IPS DF 19.7 (cell line): ENCODE data around the gene ADM.
"Not testable (repeated sequence)": the region's sequence is repeated elsewhere in the genome, so short reads cannot be mapped to it uniquely, and the experiment has no call there.

Experiments used
- DNase-seq: peaks from one replicate; pipeline ENCODE4 v3.0.0-alpha.2; 2013; ENCODE audit warnings: low read depth, low spot score

ADM gene, protein sequence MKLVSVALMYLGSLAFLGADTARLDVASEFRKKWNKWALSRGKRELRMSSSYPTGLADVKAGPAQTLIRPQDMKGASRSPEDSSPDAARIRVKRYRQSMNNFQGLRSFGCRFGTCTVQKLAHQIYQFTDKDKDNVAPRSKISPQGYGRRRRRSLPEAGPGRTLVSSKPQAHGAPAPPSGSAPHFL

DNA sequence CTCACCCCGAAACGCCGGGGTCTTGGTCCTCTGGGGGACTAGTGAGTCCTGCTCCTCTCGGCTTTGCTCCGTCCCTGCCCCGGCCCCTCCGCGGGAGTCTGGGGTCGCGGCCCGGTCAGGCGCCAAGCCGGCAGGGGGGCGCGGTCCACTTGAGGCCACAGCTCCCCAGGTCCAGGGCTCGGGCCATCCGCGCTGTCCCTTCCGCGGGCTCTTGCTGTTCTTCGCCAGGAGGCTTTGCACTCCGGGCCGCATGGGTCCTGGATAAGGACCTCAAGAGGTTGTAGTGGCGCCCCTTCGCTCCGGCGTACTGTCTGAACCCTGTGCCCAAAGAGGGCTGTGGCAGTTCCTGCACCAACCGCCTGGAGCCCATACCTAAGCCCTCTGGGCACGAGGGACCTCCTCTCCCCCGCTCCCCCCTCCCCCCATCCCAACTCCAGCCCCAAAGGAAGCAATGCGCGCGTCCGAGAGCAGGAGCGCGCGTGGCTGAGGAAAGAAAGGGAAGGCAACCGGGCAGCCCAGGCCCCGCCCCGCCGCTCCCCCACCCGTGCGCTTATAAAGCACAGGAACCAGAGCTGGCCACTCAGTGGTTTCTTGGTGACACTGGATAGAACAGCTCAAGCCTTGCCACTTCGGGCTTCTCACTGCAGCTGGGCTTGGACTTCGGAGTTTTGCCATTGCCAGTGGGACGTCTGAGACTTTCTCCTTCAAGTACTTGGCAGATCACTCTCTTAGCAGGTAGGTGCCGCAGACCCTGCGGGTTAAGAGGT lies at the start of gene ADM:
Gene ADM, plus strand, starts transcription at position 579 of the 767 bp plus-strand sequence. CDS start 628 bp downstream, outside the sequence.
- no peak for DNase-seq

DNA sequence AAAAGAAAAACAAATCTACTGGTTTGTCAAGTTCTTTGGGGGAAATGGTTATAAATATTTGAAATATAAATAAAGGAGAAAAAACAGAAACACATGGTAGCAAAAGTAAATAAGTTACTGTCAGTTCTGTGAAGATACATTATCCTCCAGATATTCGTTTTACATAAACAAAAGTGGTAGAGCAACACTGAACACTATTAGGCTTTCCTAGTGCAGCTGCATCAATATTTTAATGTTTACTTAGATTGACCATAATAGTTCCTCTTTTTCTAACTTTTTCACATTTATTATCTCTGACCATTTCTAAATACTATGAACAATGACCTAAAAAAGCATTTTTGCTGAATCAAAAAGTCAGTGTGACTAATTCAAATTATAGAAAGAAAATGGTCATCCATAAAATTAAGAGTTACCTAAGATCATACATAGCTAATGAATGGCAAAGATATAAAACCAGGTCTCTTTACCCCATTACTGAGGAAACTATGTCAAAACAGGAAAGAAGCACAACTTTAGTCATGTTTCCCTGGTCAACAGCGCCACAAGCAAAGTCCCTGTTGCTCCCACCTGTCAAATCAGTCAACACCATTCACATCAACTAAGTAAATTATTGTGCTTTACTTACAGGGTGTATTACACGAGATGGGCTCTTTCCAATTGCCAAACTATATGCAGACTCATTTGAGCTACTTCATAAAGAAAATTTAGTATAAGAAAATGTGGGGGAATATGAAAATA lies 49.3 kb upstream of the ADM start:
- no peak for DNase-seq

DNA sequence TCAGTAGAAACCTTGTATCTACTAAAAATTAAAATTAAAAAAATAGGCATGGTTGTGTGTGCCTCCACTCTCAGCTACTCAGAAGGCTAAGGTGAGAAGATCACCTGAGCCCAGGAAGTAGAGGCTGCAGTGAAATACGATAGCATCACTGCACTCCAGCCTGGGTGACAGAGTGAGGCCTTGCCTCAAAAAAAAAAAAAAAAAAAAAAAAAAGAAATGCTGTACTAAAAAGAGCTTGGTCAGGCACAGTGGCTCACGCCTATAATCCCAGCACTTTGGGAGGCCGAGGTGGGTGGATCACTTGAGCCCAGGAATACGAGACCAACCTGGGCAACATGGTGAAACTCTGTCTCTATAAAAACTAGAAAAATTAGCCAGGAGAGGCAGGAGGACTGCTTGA lies 47.4 kb upstream of the ADM start:
- no peak for DNase-seq

DNA sequence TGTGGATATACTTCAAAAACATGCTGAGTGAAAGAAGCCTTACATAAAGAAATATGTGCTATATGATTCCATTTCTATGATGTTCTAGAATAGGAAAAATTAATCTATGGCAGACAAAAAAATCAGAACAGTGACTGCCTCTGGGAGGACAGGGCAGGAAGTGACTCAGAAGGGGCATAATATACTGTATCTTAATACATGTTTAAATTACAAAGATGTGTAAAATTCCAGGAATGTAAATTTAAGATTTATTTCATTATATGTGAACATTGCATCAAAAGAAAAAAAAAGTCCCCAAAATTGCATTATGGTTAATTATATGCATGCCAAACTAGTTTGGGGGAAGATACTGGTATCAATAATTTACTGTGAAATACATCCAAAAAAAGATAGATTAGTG lies 43.1 kb upstream of the ADM start:
- no peak for DNase-seq

DNA sequence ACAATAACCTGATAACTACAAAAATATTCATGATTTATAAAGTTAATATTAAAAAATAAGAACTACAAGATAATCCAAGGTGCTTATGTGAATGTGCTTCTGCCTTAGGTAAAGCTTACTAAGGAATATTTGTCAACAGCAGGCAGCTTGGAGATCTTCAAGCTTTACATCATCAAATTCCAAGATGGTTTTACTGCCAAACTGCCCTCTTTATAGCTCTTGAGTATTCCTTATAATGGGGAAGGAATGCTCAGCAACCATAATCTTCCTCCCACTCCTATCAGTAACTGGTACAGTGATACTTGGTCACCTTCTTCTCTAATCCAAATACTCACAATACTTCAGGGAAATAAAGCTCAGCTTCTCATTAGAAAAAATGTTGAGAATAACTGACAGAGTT lies 40.9 kb upstream of the ADM start:
- DNase-seq, result no peak

DNA sequence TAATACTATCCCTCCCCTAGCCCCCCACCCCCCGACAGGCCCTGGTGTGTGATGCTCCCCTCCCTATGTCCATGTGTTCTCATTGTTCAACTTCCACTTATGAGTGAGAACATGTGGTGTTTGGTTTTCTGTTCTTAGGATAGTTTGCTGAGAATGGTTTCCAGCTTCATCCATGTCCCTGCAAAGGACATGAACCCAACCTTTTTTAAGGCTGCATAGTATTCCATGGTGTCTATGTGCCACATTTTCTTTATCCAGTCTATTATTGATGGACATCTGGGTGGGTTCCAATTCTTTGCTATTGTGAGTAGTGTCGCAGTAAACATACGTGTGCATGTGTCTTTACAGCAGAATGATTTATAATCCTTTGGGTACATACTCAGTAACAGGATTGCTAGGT lies 40.2 kb upstream of the ADM start:
- not testable (repeated sequence) for DNase-seq

DNA sequence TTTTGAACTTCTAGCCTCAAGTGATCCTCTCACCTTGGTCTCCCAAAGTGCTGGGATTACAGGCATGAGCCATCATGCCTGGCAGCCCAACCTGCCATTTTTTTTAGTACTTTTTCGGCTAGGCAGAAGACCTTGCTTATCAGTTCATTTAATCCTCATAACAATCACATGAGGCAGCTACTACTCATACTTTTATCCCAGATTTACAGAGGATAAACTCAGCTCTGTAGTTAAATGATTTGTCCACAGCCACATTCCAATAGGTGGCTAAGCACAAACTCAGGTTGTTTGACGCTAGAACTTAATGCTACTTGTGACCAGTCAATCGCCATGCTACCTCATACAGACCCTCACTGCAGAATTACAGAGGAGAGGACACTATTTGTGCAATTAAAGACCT lies 38.9 kb upstream of the ADM start:
- no peak for DNase-seq

DNA sequence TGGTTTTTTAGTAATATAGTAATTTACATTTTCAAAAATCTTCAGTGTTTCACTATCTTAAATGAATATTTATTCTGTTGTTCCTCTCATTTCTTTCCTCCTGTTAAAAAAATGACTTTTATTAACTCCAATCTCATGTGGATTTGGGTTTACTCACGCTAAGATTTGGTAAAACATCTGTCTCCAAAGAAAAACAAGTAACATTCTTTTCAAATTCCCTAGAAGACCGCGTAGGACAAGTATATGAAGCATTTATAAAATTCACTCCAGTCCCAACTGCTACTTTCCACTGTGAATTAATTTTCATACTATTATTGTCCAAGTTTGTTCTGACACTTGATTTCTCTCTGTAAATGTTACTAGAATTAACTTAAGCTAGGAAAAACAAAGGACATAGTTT lies 37.1 kb upstream of the ADM start:
- DNase-seq, result no peak

DNA sequence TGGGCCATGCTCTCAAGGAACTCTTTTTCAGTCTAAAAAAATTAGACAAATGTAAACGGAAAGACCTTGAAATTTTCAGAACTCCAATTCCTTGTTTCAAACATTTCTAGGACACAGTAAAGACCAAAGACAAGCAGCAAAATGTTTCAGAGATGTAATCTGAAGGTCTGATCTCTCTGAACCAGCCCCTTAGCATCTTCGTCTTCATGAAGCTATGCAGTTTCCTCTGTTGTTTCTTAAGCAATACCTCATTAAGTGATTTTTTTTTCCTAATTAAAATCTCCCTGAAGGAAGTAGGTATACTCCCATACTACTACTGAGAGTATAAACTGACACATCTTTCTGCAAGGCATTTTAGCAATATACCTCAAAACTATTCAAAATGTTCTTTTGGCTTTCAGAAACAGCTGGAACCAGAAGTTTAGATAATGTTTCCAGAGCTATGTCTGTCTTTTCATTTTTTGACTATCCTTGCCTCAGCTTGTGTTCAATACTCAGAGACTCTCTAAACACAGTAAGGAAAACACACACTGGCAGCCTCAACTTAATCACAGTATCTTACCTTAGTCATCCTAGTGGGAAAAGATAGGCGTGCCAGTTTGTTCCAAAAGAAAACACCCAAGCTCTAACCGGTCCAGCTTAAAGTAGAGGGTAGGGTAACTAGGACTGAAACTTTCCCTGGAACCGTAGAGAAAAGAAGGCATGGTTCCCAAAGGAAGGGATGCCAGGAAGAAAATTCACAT lies 36.0 kb upstream of the ADM start:
- no peak for DNase-seq

DNA sequence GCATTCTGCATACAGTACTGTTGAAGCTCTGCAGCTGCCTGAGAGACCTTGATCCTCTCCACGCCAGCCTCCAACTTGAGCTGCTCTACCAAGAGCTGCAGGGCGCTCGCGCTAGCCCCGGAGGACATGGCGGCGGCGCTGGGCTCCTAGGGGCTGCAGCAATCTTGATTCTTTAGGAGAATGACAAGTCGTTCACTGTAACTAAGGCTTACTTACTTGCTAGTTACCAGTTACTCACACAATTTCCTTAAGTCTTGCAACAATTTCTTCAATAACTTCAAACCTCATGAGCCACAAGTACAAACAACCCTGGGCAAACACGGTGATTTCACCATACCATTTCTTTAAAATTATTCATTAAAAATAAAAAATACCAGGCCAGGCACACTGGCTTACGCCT lies 32.7 kb upstream of the ADM start:
- no peak for DNase-seq

DNA sequence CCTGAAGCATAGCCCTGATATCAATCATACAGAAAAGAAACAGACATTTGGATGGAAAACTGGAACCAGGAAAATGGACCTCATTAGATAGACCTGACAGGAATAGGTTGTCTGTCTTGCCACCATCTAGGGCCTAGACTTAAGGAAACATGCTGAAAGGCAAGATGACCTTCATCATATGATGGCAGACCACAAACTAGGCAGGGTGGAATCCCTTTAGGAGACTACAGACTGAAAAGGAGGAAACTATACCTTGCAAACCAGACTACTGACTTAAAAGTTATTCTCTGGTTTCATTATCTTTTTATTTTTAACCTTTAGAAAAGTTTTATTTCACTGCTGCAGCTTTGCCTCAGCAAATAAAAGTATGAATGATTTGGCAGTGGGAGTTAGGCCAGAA lies 31.1 kb upstream of the ADM start:
- no peak for DNase-seq

DNA sequence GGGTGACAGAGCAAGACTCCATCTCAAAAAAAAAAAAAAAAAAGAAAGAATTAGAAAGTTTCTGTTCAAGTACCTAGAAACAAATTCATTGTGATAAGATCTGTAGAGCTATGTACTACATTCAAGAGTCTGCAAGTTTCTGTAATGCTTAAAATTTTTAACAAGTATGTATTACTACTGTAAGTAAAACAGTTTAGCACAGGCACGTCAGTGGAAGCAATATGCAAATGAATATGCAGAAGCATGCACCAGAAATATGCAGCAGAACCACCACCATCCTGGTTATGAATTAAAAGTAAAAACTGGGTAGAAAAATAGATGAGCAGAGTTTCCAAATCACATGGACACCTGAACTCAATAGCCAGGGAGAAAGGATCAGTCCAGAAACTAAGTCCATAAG lies 30.1 kb upstream of the ADM start:
- DNase-seq, result no peak

DNA sequence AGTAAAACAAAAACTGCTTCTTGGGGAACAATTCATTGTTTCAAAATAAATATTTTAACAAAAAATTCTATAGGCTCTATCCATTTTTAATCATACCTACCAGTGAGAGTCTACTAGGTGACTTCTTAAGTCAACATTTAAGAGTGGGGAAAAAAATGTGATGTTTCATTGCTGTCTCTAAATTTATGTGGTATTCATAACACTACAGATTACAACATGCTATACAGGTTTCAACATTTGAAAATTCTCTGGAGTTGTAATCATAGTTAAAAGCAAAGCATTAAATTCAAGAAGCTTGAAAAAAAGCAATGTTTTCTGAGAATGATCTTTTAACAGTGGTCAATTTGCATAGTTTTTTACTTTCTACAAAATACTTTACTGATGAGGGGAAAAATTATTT lies 29.2 kb upstream of the ADM start:
- DNase-seq, result no peak

DNA sequence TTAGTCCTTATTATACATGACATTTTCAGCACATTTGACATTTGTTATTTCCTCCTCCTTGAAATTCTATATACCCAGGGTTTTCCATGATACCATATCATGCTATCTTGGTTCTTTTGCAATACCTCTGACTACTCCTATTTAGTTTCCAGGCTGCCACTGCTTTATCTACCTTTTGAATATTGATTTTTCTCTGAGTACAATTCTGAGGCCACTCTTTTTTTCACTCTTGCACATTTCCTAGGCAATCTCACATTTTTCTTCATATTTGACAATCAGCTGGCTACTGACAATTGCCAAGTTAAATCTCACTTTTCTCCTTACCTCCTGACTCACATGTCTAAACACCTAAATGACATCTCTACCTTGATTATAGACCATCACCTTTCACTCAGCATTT lies 22.8 kb upstream of the ADM start:
- DNase-seq, result no peak

DNA sequence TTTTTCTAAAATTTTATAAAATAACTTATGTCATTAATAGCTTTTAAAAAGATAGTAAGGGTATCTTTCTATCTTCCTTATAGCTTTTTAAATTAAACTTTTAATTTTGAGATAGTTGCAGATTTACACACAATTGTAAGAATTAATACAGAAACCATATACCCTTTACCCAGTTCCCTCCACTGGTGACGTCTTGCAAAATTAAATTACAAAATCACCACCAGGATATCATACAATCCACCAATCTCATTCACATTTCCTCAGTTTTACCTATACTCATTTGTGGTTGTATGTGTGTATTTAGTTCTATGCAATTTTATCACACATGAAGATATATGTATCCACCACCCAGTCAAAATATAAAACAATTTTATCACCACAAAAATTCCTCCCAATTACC lies 20.9 kb upstream of the ADM start:
- DNase-seq, result no peak

DNA sequence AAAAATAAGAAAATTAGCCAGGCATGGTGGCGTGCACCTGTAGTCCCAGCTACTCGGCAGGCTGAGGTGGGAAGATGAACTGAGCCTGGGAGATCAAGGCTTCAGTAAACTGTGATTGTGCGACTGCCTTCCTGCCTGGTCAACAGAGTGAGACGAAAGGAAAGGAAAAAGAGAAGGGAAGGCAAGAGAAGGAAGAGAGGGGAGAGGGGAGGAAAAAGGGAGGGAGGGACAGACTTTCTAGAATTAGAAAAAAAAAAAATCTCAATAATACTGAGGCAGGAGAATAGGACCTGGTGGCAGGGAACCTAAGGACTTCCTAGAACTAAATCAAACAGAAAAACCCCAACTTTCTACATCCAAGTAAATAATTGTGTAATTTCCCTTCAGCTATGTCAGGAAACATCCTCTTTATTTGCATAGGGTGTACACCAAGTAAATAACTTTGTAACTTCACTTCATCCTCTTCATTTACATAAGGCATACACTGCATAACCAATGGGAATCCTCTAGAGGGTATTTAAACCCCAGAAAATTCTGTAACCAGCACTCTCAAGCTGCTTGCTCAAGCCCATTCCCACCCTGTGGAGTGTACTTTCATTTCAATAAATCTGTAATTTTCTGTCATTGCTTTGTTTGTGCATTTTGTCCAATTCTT lies 19.6 kb upstream of the ADM start:
- no peak for DNase-seq

DNA sequence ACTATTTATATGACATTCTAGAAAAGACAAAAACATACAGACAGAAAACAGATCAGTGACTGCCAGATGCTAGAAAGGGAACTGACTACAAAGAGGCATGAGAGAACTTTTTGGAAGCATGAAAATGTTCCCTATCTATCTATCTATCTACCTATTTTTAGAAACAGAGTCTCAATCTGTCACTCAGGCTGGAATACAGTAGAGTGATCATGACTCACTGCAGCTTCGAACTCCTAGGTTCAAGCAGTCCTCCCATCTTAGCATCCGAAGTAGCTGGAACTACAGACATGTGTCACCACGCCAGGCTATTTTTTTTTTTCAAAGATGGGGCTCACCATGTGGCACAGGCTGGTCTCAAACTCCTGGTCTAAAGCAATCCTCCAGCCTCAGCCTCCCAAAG lies 17.7 kb upstream of the ADM start:
- DNase-seq, result no peak

DNA sequence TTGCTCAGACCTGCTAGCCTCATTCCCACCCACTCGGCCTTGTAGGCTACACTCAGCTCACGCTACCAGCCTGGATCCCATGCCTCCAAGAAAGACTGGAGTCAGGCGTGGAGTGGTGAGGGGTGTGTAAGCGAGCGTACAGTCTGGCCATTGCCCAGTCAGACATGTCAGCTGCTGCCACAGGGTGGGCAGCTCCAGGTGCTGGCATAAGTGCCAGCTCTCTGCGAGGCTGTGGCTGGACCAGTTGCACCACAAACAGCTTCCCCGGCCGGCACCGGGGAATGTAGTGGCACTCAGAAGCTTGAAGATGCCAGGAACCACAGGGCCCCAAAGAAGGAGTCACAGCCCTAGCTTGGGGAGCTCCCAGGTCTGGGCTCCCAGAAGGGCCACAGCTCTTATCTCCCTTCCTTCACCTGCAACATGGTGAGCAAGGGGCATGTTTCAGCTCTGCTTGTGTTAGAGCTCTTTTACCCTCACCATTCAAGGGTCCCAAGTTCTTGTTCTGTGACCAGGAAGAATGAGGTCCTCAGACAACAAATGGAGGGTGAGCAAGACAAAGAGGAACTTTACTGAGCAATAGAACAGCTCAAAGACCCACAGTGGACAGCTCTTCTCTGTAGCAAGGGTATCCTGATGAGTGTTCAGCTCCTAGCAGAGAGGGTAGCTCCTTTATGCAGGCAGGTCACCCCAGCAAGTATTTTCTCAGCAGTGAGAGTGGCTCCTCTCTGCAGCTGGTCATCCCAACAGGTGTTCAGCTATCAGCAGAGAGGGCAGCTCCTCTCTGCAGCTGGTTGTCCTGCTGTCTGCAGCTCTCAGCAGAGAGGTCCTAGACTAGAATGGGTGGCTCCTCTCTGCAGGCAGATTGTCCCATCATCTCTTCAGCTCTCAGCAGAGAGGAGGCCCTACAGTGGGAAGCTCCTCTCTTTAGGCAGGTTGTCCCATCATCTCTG lies 16.8 kb upstream of the ADM start:
- DNase-seq, result no peak

DNA sequence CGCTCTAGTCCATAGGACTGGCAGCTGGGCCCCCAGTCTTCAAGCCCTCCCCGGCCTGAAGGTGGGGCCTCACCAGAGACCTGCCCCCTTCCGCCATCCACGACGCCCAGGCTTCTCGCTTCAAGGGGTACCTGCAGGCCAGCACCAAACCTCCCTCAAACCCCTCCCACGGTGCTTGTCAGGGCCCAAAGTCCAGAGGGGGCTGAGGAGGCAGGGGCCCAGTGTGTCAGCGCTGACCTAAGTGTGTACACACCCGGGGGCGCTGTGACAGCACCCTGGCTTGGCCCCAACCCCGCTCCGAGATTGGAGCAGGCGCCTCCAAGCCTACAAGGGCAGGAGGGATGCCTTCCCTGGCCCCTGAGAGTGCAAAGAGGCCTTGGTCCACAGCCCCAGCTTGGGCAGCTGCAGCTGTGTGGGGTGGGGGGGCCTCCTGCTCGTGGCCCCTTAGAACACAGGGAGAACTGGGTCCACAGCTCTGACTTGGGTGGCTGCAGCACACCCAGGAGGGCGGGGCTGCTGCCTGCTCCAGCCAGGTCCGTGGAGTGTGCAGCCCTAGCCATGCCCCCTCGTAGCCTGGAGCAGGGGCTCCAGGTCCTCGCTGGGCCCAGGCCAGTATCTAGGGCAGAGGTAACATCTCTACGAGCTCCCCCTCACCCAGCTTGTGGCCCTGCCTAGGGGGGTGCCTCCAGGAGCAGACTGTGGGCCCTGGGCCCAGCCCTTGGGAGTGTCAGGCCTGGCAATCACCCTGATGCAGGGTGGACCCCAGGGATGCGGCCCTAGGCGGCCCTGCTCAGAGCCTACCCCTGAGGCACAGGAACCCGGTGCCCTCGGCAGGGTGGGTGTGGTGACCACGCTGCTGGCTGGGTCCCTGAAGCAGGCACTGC lies 15.8 kb upstream of the ADM start:
- no peak for DNase-seq
